ENCODE data around the gene CUL9. TPM values are rescaled to one million over a fixed set of nuclear protein-coding genes. Genes with fewer than 3 reads are reported as not detected.

CUL9 gene
- total RNA-seq, 1 donor from 2014 or later, result 14.1 TPM

DNA sequence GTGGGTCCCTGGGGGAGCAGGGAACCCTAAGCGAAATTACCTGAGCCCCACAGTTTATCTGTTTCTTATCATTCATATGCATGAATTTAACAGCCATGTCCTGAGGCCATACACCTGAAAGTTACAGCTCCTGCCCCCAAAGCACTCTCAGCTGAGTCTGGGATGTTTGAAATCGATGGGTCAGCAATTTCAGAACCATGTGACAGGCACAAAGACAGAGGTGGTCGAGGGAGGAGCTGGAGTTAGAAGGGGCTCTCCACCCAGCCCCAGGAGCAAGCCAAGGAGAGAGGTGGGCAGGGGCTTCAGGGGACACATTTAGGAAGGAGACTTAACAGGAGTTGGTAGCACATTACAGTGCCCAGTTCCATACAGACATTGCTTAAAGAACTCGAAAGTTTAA lies 76.2 kb downstream of the CUL9 start:
- Mint-ChIP-seq H3K4me1 (peaks cover 4% of the 10 kb centered on the region), H3K4me3 (no peak overlapping the region), H3K27me3 (ENCODE audit: insufficient read depth, low read depth) (peaks cover 5% of the 10 kb centered on the region), H3K9me3 (no peaks in the 10 kb centered on the region), H3K36me3 (no peaks in the 10 kb centered on the region), H3K27ac (no peak overlapping the region)
- Histone ChIP-seq H3K4me1 (no peaks in the 10 kb centered on the region), H3K27ac (no peak overlapping the region), H2AFZ (replicated peaks) (no peak overlapping the region), H3K4me3 (no peak overlapping the region), H3K9ac (no peak overlapping the region), H3K4me2 (no peak overlapping the region), H3F3A (ENCODE audit: low read depth) (peaks cover 5% of the 10 kb centered on the region), H3K27me3 (no peaks in the 10 kb centered on the region), H4K20me1 (ENCODE audit: low read depth) (no peaks in the 10 kb centered on the region), H3K36me3 (no peaks in the 10 kb centered on the region), H3K9me3 (ENCODE audit: low read depth) (no peaks in the 10 kb centered on the region), H3K79me2 (ENCODE audit: low read depth) (no peaks in the 10 kb centered on the region)
- no peak for TF ChIP-seq EZH2phosphoT487 (IDR thresholded peaks at IDR 0.05)
- TF ChIP-seq, protein P1, sequence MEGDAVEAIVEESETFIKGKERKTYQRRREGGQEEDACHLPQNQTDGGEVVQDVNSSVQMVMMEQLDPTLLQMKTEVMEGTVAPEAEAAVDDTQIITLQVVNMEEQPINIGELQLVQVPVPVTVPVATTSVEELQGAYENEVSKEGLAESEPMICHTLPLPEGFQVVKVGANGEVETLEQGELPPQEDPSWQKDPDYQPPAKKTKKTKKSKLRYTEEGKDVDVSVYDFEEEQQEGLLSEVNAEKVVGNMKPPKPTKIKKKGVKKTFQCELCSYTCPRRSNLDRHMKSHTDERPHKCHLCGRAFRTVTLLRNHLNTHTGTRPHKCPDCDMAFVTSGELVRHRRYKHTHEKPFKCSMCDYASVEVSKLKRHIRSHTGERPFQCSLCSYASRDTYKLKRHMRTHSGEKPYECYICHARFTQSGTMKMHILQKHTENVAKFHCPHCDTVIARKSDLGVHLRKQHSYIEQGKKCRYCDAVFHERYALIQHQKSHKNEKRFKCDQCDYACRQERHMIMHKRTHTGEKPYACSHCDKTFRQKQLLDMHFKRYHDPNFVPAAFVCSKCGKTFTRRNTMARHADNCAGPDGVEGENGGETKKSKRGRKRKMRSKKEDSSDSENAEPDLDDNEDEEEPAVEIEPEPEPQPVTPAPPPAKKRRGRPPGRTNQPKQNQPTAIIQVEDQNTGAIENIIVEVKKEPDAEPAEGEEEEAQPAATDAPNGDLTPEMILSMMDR (IDR thresholded peaks at IDR 0.05), result no peak
- TF ChIP-seq EZH2 (IDR thresholded peaks at IDR 0.05), result no peak
- no peak for DNase-seq (ENCODE audit: low spot score)

DNA sequence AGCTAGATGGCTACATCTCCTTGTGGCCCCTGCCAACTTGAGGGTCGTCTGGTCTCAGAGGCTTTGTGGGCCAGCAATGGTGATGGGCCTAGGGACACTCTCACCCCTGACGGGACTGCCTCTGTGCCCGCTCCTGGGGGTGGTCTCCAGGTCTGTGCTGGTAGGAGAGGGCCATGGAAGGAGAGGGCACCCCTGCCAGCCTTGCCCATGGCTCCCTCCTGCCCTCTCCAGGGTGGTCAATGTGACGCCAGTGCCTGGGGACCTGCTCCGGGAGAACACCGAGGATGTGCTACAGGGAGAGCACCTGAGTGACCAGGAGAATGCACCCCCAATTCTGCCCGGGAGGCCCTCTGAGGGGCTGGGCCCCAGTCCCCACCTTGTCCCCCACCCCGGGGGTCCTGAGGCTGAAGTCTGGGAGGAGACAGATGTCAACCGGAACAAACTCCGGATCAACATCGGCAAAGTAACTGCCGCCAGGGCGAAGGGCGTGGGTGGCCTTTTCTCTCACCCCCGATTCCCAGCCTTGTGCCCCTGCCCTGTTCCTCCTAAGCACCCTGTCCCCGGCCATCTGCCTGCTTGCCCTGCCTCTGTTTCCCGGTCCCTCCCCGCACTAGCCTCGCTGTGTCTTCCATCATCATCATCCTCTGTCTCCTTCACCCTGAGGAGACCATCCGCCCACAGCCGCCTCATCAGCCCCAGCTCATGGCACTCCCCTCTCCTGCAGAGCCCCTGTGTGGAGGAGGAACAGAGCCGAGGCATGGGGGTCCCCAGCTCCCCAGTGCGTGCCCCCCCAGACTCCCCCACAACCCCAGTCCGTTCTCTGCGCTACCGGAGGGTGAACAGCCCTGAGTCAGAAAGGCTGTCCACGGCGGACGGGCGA lies 77.1 kb downstream of the CUL9 start:
- Histone ChIP-seq H4K20me1 (ENCODE audit: low read depth) (no peaks in the 10 kb centered on the region), H3K4me3 (no peak overlapping the region), H3K4me1 (no peaks in the 10 kb centered on the region), H2AFZ (replicated peaks) (no peak overlapping the region), H3K9me3 (ENCODE audit: low read depth) (no peaks in the 10 kb centered on the region), H3K9ac (no peak overlapping the region), H3K79me2 (ENCODE audit: low read depth) (no peaks in the 10 kb centered on the region), H3K4me2 (no peak overlapping the region), H3K27ac (no peak overlapping the region), H3K36me3 (no peaks in the 10 kb centered on the region), H3F3A (ENCODE audit: low read depth) (peaks cover 5% of the 10 kb centered on the region), H3K27me3 (no peaks in the 10 kb centered on the region)
- peaks cover 5% of the 10 kb centered on the region for H3K27me3 Mint-ChIP-seq (ENCODE audit: insufficient read depth, low read depth)
- DNase-seq (ENCODE audit: low spot score), result no peak
- H3K36me3 Mint-ChIP-seq, result no peaks in the 10 kb centered on the region
- H3K27ac Mint-ChIP-seq, result no peak overlapping the region
- H3K9me3 Mint-ChIP-seq, result no peaks in the 10 kb centered on the region
- peaks cover 4% of the 10 kb centered on the region for H3K4me1 Mint-ChIP-seq
- TF ChIP-seq EZH2phosphoT487 (IDR thresholded peaks at IDR 0.05), result no peak
- TF ChIP-seq, protein P1 (IDR thresholded peaks at IDR 0.05), result no peak
- no peak for TF ChIP-seq EZH2 (IDR thresholded peaks at IDR 0.05)
- H3K4me3 Mint-ChIP-seq, result no peak overlapping the region

DNA sequence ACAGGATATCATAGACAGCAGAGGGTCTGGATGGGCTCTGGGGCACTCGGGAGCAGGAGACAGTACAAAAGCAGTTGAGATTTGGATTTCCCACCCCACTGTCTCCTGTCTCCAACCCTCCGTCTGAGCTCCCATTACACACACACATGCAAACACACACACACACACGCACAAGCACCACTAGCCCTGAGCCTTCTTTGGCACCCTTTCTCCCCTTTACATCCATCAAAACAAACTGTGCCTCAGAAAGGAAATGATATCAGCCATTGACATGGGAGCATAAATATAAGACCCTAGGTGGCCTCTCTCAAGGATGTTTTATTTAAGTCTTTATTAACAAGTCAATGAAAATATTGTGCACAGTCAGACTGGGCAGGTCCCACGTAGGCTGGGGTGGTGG lies 78.8 kb downstream of the CUL9 start:
- H3K27me3 Mint-ChIP-seq (ENCODE audit: insufficient read depth, low read depth), result peaks cover 5% of the 10 kb centered on the region
- H4K20me1 ChIP-seq (ENCODE audit: low read depth), result no peaks in the 10 kb centered on the region
- H3K27ac ChIP-seq, result no peak overlapping the region
- H3K4me3 ChIP-seq, result no peak overlapping the region
- peaks cover 5% of the 10 kb centered on the region for H3F3A ChIP-seq (ENCODE audit: low read depth)
- H3K27me3 ChIP-seq, result no peaks in the 10 kb centered on the region
- H3K4me1 ChIP-seq, result no peaks in the 10 kb centered on the region
- no peaks in the 10 kb centered on the region for H3K79me2 ChIP-seq (ENCODE audit: low read depth)
- DNase-seq (ENCODE audit: low spot score), result no peak
- H3K9me3 ChIP-seq (ENCODE audit: low read depth), result no peaks in the 10 kb centered on the region
- no peak overlapping the region for H3K9ac ChIP-seq
- TF ChIP-seq, protein P1 (IDR thresholded peaks at IDR 0.05), result no peak
- TF ChIP-seq EZH2 (IDR thresholded peaks at IDR 0.05) (no peak), EZH2phosphoT487 (IDR thresholded peaks at IDR 0.05) (no peak)
- H3K9me3 Mint-ChIP-seq, result no peaks in the 10 kb centered on the region
- H3K4me2 ChIP-seq, result no peak overlapping the region
- H3K27ac Mint-ChIP-seq, result peak overlapping the region; percentile 85
- H3K4me1 Mint-ChIP-seq, result peaks cover 4% of the 10 kb centered on the region
- no peaks in the 10 kb centered on the region for H3K36me3 ChIP-seq
- no peak overlapping the region for H2AFZ ChIP-seq (replicated peaks)
- no peaks in the 10 kb centered on the region for H3K36me3 Mint-ChIP-seq
- H3K4me3 Mint-ChIP-seq, result peak overlapping the region; percentile 44

All from neural progenitor cell (in vitro differentiated cells).